IMR-90 (cell line): ENCODE data around the gene ARHGAP5. TPM values are rescaled to one million over a fixed set of nuclear protein-coding genes. Genes with fewer than 3 reads are reported as not detected.

ENCODE experiments used
- FOS ChIP-seq: fragments of 150-350 bp; IDR thresholded peaks from 2 replicates; pipeline ENCODE4 v1.6.1; 2016; ENCODE audit warnings: low read depth, low read length
- MXI1 ChIP-seq: IDR thresholded peaks from 2 replicates; pipeline ENCODE4 v1.6.1; 2012; ENCODE audit warnings: low read depth, mild to moderate bottlenecking, low read length, moderate library complexity, borderline replicate concordance
- POLR2A ChIP-seq: IDR thresholded peaks from 2 replicates; pipeline ENCODE4 v1.6.1; 2012; ENCODE audit warnings: mild to moderate bottlenecking, low read depth, low read length
- RAD21 ChIP-seq: IDR thresholded peaks from 2 replicates; pipeline ENCODE4 v1.6.1; 2012; ENCODE audit warnings: low read length, improper control_type of control experiment
- polyA plus RNA-seq, 3 experiments: library from polyadenylated mRNA; depleted of rRNA; stranded (reverse); fragments of >200 nt; gene quantifications; 2 replicates each; pipeline ENCODE4 v1.2.3, GENCODE V29; 2012; ENCODE audit warnings: low replicate concordance in 1 of 3
- total RNA-seq: library from RNA; depleted of rRNA; stranded (reverse); fragments of >200 nt; gene quantifications from 2 replicates; pipeline ENCODE4 v1.2.3, GENCODE V29; 2012

Gene ARHGAP5
- total and polyA plus RNA-seq, 2 of the 4 experiments (the other 2 are of a cell fraction): 7.4 to 45.3 TPM

DNA sequence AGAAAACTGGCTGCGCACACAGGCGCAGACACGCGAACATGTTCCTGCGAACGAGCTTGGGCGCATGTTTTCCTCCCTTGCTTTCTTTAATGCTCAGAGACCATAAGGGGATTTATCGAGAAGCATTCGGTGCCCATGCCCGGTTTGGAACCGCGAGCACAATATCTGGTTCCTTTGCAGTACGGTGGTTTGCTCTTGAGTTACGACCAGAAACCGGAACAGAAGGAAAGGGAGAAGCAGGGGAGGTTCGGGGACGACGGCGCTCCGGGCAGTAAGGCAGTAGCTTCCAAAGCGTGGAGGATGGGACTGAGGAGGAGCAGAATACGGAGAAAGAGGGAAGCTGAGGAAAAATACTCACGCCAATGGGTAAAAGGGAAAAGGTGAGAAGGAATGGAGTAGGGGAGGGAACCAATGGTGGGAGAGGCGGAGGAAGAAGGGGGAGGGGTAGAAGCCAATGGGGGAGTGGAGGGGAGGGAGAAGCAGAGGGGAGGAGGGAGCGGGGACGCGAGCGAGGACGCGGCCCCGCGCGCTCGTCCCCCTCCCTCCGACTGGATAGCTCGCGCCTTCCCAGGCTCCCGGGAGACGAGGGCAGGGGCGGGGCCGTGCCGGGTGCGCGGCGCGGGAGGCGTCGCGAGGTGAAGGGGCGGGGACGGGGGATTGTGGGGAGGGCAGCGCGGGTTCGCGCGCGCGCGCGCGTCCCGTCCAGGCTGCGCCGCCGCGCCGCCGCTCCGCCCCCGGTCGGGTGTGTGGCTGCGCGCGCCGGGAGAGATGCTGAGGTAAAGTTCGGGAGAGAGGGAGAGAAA is 625 bp upstream of the ARHGAP5 start (continued):
- TF ChIP-seq MXI1 (peak; percentile 53; the same call in 1 of the 2 replicates), POLR2A (peak; percentile 35; the same call in 1 of the 2 replicates), FOS (no peak), RAD21 (no peak)
